ENCODE data around the gene PIM1. TPM values are rescaled to one million over a fixed set of nuclear protein-coding genes. Genes with fewer than 3 reads are reported as not detected.

PIM1 gene
- total RNA-seq, 4 donors from 2014 or later, result 136 to 173 (median 150) TPM

DNA sequence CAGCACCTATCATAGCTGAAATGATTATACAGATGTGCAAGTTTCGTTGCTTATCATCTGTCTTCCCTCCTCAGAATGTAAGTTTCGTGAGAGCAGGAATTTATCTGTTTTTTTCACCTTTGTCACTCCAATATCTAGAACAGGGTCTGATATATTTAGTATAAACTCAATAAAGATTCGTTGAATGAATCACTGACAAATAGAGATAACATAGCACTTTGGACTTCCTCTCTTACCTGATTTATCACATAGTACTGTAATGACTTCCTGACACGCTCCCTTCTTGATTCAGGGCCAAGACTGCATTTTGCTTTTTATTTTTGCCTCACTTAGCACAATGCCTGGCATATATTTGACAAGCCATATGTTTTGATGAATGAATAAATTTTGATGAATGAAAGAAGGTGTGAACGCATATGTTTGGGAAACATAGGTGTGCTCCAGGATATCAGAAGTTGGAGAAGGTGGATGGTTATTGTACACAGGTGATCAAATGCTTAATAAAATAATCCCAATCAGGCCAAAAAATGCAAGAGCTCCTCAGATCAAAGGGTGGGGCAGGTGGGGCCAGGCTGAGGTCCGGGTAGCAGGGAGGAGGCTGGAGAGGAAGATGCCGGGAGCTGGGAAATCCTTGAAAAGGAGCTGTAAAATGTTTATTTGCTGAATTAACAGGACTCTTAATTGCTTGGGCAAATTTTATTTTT, 33.0 kb downstream of the PIM1 start:
- 53 to 66% methylated on average over 7 of the region's 7 CpGs for WGBS, 2 donors
- no peak overlapping the region for H3K4me3 ChIP-seq (ENCODE audit: low read depth, poor library complexity, severe bottlenecking)
- TF ChIP-seq, protein P1, sequence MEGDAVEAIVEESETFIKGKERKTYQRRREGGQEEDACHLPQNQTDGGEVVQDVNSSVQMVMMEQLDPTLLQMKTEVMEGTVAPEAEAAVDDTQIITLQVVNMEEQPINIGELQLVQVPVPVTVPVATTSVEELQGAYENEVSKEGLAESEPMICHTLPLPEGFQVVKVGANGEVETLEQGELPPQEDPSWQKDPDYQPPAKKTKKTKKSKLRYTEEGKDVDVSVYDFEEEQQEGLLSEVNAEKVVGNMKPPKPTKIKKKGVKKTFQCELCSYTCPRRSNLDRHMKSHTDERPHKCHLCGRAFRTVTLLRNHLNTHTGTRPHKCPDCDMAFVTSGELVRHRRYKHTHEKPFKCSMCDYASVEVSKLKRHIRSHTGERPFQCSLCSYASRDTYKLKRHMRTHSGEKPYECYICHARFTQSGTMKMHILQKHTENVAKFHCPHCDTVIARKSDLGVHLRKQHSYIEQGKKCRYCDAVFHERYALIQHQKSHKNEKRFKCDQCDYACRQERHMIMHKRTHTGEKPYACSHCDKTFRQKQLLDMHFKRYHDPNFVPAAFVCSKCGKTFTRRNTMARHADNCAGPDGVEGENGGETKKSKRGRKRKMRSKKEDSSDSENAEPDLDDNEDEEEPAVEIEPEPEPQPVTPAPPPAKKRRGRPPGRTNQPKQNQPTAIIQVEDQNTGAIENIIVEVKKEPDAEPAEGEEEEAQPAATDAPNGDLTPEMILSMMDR (IDR thresholded peaks at IDR 0.05), result no peak
- TF ChIP-seq POLR2A (IDR thresholded peaks at IDR 0.05), result no peak
- intact Hi-C loops (cut with DNase I; ENCODE audit: low total_unique reads), result loop anchor here (10.0 kb wide), 1 partner anchor 308 kb away; no protein-coding TSS in a partner anchor
- no peak for DNase-seq (ENCODE audit: low spot score in 2 of 2)

DNA sequence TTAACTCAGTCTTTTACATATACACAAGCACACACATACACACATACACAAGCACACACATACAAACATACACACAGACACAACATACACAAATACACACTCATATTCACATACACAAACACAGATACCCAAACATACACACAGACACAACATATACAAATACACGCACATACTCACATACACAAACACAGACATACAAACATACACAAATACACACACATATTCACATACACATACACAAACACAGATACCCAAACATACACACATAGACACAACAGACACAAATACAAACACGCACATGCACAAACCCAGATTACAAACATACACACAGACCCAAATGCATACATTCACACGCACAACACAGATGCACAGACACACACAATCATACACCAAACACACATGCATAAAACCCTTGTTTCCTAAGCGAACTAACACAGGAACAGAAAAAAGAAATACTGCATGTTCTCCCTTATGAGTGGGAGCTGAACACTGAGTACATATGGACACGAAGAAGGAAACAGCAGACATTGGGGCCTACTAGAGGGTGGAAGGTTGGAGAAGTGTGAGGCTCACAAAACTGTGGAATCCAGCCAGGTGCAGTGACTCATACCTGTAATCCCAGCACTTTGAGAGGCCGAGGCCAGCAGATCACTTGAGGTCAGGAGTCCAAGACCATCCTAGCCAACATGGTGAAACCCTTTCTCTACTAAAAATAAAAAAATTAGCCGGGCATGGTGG, 34.2 kb downstream of the PIM1 start:
- no peak overlapping the region for H3K4me3 ChIP-seq (ENCODE audit: low read depth, poor library complexity, severe bottlenecking)
- WGBS, 2 donors, result 73 to 82% methylated on average over 7 of the region's 7 CpGs
- DNase-seq (ENCODE audit: low spot score in 2 of 2), result peak in 1 of 2 donors; percentile 70
- intact Hi-C loops (cut with DNase I; ENCODE audit: low total_unique reads), result loop anchor here (10.0 kb wide), 1 partner anchor 309 kb away; no protein-coding TSS in a partner anchor
- TF ChIP-seq, protein P1 (IDR thresholded peaks at IDR 0.05), result no peak
- no peak for TF ChIP-seq POLR2A (IDR thresholded peaks at IDR 0.05)

DNA sequence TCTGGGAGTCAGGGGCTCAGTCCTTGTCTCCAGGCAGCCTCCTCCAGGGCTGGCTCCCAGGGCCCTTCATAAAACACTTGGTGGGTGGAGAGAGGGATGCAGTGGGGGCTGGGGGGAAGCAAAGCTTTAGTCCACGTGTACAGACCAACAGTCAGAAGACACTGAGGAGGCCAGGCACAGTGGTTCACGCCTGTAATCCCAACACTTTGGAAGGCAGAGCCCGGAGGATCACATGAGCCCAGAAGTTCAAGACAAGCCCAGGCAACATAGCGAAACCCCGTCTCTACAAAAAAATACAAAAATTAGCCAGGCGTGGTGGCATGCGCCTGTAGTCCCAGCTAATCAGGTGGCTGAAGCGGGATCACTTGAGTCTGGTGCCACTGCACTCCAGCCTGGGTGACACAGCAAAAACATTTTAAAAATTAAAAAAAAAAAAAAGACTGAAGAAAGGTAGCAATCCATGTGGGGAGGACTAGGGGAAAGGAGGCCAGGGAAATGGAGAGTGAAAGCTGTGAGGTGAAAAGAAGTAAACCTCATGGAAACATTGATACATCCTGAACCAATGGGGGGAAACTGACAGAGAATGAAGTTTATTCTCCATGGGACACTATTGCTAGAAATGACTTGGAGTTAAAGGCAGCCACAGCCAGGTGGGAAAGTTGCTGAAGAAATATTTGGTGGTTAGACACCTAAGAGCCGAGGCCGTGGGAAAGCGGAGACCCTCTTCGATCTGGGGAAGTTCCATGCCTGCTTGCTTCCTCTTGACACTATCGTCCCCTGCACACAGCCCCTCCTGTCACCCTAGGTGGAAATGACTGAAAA, 35.4 kb downstream of the PIM1 start:
- intact Hi-C loops (cut with DNase I; ENCODE audit: low total_unique reads), result loop anchor here (10.0 kb wide), 1 partner anchor 311 kb away; no protein-coding TSS in a partner anchor
- TF ChIP-seq, protein P1 (IDR thresholded peaks at IDR 0.05), result no peak
- TF ChIP-seq POLR2A (IDR thresholded peaks at IDR 0.05), result no peak
- H3K4me3 ChIP-seq (ENCODE audit: low read depth, poor library complexity, severe bottlenecking), result no peak overlapping the region
- 56 to 63% methylated on average over 13 of the region's 13 CpGs for WGBS, 2 donors
- DNase-seq (ENCODE audit: low spot score in 2 of 2), result peak in 1 of 2 donors; percentile 77

DNA sequence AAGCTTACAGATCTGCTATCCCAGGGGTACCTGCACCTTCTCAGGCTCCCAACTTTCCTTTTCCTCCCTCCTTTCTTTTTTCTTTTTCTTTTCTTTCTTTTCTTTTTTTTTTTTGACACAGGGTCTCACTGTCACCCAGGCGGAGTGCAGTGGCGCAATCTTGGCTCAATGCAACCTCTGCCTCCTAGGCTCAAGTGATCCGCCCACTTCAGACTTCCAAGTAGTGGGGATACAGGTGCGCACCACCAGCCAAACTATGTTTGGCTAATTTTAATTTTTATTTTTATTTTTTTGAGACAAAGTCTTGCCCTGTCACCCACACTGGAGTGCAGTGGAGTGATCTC, 36.0 kb downstream of the PIM1 start:
- WGBS, 2 donors, result 87% methylated on average over 4 of the region's 4 CpGs
- TF ChIP-seq, protein P1 (IDR thresholded peaks at IDR 0.05), result no peak
- no peak for TF ChIP-seq POLR2A (IDR thresholded peaks at IDR 0.05)
- intact Hi-C loops (cut with DNase I; ENCODE audit: low total_unique reads), result loop anchor here (10.0 kb wide), 1 partner anchor 311 kb away; no protein-coding TSS in a partner anchor
- no peak overlapping the region for H3K4me3 ChIP-seq (ENCODE audit: low read depth, poor library complexity, severe bottlenecking)
- DNase-seq (ENCODE audit: low spot score in 2 of 2), result peak in 1 of 2 donors; percentile 60

DNA sequence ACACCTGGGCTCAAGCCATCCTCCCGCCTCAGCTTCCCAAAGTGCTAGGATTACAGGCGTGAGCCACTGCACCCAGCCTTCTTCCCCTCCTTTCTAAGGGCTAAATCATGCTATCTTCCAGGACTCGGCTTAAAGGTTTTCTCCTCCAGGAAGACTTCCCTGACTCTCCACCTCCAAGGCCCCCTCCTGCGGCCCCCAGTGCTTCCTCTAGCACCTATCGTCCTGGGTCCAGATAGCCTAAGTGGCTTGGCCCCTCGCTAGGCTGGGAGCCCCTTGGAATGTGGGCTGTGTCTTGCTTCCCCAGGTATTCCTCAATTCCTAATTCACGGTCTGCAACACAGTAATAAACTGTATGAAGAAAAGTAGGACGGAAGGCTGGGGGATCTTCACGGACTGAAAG, 36.7 kb downstream of the PIM1 start:
- intact Hi-C loops (cut with DNase I; ENCODE audit: low total_unique reads), result loop anchor here (10.0 kb wide), 1 partner anchor 312 kb away; no protein-coding TSS in a partner anchor
- 93 to 94% methylated on average over 9 of the region's 9 CpGs for WGBS, 2 donors
- TF ChIP-seq, protein P1 (IDR thresholded peaks at IDR 0.05), result no peak
- no peak overlapping the region for H3K4me3 ChIP-seq (ENCODE audit: low read depth, poor library complexity, severe bottlenecking)
- peak in 1 of 2 donors; percentile 40 for DNase-seq (ENCODE audit: low spot score in 2 of 2)

All from lower leg skin (tissue), 4 donors.